ENCODE measurements around the gene PTPRT. TPM values are rescaled to one million over a fixed set of nuclear protein-coding genes. Genes with fewer than 3 reads are reported as not detected.

The PTPRT gene
- total RNA-seq, 1 donor: not detected

GRCh38 chr20:43161716-43162115 is 28.0 kb downstream of the PTPRT start:
- TF ChIP-seq CTCF (IDR thresholded peaks at IDR 0.05; ENCODE audit: insufficient read depth, low read depth, low read length): no peak
- no peak for DNase-seq (ENCODE audit: low read depth)

GRCh38 chr20:43160941-43161340 is 28.8 kb downstream of the PTPRT start:
- no peak for TF ChIP-seq CTCF (IDR thresholded peaks at IDR 0.05; ENCODE audit: insufficient read depth, low read depth, low read length)
- no peak overlapping the region for H3K4me3 ChIP-seq (ENCODE audit: low read depth, low read length)
- DNase-seq (ENCODE audit: low read depth): no peak

More at GRCh38 chr20:43161716-43162115, 28.0 kb downstream of the PTPRT start:
- H3K4me3 ChIP-seq (ENCODE audit: low read depth, low read length): no peak overlapping the region

GRCh38 chr20:43159994-43160393 is 29.7 kb downstream of the PTPRT start:
- H3K4me3 ChIP-seq (ENCODE audit: low read depth, low read length): no peak overlapping the region
- no peak for DNase-seq (ENCODE audit: low read depth)
- no peak for TF ChIP-seq CTCF (IDR thresholded peaks at IDR 0.05; ENCODE audit: insufficient read depth, low read depth, low read length)

DNA sequence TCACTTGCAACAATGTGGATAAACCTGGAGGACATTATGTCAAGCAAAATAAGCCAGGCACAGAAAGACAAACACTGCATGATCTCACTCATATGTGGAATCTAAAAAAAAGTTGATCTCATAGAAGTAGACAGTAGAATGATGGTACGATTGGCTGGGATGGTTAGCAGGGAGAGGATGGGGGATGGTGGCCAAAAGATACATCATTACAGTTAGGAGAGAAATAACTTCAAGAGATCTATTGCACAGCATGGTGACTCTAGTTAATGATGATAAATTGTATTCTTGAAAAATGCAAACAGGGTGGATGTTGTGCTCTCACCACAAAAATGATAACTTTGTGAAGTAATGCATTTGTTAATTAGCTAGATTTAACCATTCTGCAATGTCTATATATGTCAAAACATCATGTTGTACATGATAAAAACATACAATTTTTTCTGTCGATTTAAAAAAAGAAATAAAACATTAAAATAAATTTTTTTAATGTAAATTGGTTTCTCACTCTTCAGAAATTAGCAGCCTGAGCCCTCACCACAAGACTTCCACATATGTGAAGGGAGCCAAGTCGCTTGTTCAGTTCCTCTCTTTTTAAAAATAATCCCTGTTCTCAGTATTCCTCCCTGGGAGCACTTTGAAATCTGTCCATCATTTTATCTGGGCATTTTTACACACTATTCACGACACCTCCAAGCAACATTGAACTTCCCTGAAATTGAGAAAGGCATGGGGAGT is 34.2 kb downstream of the PTPRT start:
- no peak for DNase-seq (ENCODE audit: low read depth)
- H3K4me3 ChIP-seq (ENCODE audit: low read depth, low read length): no peak overlapping the region
- TF ChIP-seq CTCF (IDR thresholded peaks at IDR 0.05; ENCODE audit: insufficient read depth, low read depth, low read length): no peak

DNA sequence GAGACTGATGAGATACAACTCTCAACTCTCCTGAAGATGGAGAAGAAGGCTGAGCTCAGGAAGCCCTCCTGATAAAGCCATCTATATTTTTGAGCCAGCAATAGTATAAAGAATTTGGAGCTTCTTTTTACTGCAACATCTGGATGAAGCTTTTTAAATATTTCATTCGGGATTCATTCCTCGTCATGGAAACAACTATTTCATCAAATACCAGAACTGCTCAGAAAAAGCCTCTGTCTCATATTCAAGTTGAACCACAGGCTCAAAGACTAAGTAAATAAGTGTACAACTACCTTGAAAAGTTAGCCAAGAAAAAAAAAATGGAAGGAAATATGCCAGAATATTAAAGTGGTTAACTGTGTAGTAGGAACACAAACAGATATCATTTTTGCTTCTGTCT is 37.8 kb downstream of the PTPRT start:
- TF ChIP-seq CTCF (IDR thresholded peaks at IDR 0.05; ENCODE audit: insufficient read depth, low read depth, low read length): no peak
- DNase-seq (ENCODE audit: low read depth): no peak
- H3K4me3 ChIP-seq (ENCODE audit: low read depth, low read length): no peak overlapping the region

DNA sequence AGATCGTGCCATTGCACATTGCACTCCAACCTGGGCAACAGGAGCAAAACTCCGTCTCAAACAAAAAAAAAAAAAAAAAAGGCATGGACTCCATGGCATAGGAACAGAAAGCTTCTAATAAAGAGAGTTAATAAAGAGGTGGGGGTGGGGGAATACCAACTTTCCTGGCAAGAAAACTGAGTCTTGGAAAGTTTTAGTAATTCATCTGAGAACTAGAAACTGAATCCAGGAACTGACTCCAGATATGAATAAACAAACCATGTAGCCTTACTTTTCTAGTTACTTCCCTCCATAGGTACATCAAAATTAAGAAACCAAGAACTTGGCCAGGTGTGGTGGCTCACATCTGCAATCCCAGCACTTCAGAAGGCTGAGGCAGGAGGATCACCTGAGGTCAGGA is 38.5 kb downstream of the PTPRT start:
- DNase-seq (ENCODE audit: low read depth): no peak
- no peak overlapping the region for H3K4me3 ChIP-seq (ENCODE audit: low read depth, low read length)
- TF ChIP-seq CTCF (IDR thresholded peaks at IDR 0.05; ENCODE audit: insufficient read depth, low read depth, low read length): no peak

DNA sequence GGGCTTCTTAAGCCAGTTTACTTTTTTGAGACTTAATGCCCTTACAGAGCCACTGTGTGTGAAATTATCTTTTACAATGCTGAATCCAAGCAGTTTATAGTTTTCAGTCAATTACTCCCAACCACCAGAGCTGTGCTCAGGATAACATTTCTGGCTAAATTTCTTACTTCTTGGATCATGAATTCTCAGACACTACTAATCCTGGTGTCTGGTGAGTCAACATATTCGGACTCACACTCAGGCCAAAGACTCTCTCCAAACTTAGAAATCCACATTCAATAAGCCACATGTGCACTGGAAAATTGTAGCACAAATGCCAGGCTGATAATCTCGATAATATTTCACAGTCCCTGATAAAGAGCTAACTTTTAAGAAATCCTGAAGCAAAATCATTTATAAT is 49.0 kb downstream of the PTPRT start:
- no peak for TF ChIP-seq CTCF (IDR thresholded peaks at IDR 0.05; ENCODE audit: insufficient read depth, low read depth, low read length)
- no peak overlapping the region for H3K4me3 ChIP-seq (ENCODE audit: low read depth, low read length)
- DNase-seq (ENCODE audit: low read depth): no peak
